Upper lobe of left lung (tissue), 4 donors: ENCODE results near the gene CYB561.

Source experiments
- EP300 ChIP-seq, 4 donors: sonication (generic); formaldehyde crosslinking; IDR thresholded peaks; one replicate each; pipeline ENCODE4 v1.5.1; 2017; ENCODE audit warnings: antibody characterized with exemption in 4 of 4, control low read depth in 2 of 4
- POLR2A ChIP-seq, 4 donors: fragments of 450-650 bp; IDR thresholded peaks; one replicate each; pipeline ENCODE4 v1.5.1; 2016 to 2017; ENCODE audit warnings: antibody characterized with exemption in 4 of 4, mild to moderate bottlenecking in 2 of 4
- POLR2AphosphoS5 ChIP-seq, 2 donors: sonication (generic); formaldehyde crosslinking; IDR thresholded peaks; one replicate each; pipeline ENCODE4 v1.5.1; 2017; ENCODE audit warnings: antibody characterized with exemption in 2 of 2
- TF ChIP-seq, protein P1 (sequence below), 6 experiments: fragments of 450-650 bp in 4 of 6; fragments of 200-600 bp in 2 of 6; sonication (generic) in 2 of 6; IDR thresholded peaks; one replicate each; pipeline ENCODE4 v1.5.1; 2016 to 2019; ENCODE audit warnings: antibody characterized with exemption in 6 of 6

DNA sequence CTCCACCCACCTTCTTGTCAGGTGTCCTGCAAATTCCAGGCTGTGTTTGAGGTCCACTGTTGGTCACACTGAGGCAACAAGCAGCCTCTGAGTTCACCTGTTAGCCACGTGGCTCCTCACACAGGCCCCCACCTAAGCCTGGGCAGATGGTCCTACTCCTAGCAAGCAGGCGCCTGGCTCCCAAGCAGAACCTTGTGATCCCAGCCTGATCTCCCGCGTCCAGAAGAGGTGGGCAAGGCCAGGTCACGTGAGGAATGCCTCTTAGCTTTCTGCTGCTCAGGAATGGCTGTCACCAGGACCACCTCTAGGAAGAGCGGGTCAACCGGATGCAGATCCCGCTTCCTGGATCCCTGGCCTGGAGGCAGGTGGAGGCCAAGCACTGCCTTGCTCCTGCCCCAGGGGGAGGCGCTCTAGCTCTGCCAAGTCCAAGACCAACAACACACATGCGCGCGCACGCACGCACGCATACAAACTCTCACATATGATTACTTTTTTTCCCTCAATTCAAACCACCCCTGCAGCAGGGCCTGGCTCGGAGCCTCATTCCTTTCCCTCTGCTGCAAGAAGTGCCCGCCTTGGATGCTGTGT, 9.5 kb downstream of the CYB561 start:
- TF ChIP-seq POLR2A (IDR thresholded peaks at IDR 0.05) (no peak), EP300 (IDR thresholded peaks at IDR 0.05) (no peak), POLR2AphosphoS5 (IDR thresholded peaks at IDR 0.05) (no peak)
- TF ChIP-seq, protein P1, sequence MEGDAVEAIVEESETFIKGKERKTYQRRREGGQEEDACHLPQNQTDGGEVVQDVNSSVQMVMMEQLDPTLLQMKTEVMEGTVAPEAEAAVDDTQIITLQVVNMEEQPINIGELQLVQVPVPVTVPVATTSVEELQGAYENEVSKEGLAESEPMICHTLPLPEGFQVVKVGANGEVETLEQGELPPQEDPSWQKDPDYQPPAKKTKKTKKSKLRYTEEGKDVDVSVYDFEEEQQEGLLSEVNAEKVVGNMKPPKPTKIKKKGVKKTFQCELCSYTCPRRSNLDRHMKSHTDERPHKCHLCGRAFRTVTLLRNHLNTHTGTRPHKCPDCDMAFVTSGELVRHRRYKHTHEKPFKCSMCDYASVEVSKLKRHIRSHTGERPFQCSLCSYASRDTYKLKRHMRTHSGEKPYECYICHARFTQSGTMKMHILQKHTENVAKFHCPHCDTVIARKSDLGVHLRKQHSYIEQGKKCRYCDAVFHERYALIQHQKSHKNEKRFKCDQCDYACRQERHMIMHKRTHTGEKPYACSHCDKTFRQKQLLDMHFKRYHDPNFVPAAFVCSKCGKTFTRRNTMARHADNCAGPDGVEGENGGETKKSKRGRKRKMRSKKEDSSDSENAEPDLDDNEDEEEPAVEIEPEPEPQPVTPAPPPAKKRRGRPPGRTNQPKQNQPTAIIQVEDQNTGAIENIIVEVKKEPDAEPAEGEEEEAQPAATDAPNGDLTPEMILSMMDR (IDR thresholded peaks at IDR 0.05) = no peak
